IPS DF 4.7 (cell line): ENCODE results near the gene SCD5.

ENCODE experiments used
- DNase-seq: peaks from one replicate; pipeline ENCODE4 v3.0.0-alpha.2; 2013; ENCODE audit warnings: low spot score; ENCODE audit errors: extremely low read depth

Gene SCD5

GRCh38 chr4:82694046-82694445 lies 104.5 kb downstream of the SCD5 start:
- no peak for DNase-seq

- DNase-seq, result no peak
Observed at GRCh38 chr4:82692101-82692780, 106.4 kb downstream of the SCD5 start.

GRCh38 chr4:82691431-82691830 lies 107.2 kb downstream of the SCD5 start:
- DNase-seq, result no peak

GRCh38 chr4:82688091-82688795 lies 110.4 kb downstream of the SCD5 start:
- DNase-seq, result no peak

- no peak for DNase-seq
Observed at GRCh38 chr4:82687531-82687930, 111.1 kb downstream of the SCD5 start.

- DNase-seq, result no peak
Observed at GRCh38 chr4:82681754-82682153, 116.8 kb downstream of the SCD5 start.

GRCh38 chr4:82680834-82681233 lies 117.8 kb downstream of the SCD5 start:
- DNase-seq, result no peak

- no peak for DNase-seq
Observed at GRCh38 chr4:82679531-82679930, 119.1 kb downstream of the SCD5 start.

GRCh38 chr4:82678051-82678450 lies 120.5 kb downstream of the SCD5 start:
- DNase-seq, result no peak

- DNase-seq, result no peak
Observed at GRCh38 chr4:82677327-82677726, 121.3 kb downstream of the SCD5 start.

- no peak for DNase-seq
Observed at GRCh38 chr4:82667761-82668480, 130.7 kb downstream of the SCD5 start.

- no peak for DNase-seq
Observed at GRCh38 chr4:82666970-82667665, 131.5 kb downstream of the SCD5 start.

- no peak for DNase-seq
Observed at GRCh38 chr4:82661181-82661992, 137.2 kb downstream of the SCD5 start.

- DNase-seq, result no peak
Observed at GRCh38 chr4:82652062-82652461, 146.5 kb downstream of the SCD5 start.

GRCh38 chr4:82650868-82651267 lies 147.7 kb downstream of the SCD5 start:
- no peak for DNase-seq

- no peak for DNase-seq
Observed at GRCh38 chr4:82648356-82648755, 150.2 kb downstream of the SCD5 start.

GRCh38 chr4:82645936-82646565 lies 152.5 kb downstream of the SCD5 start:
- no peak for DNase-seq

GRCh38 chr4:82644734-82645126 lies 153.9 kb downstream of the SCD5 start:
- DNase-seq, result no peak

- no peak for DNase-seq
Observed at GRCh38 chr4:82643994-82644733, 154.4 kb downstream of the SCD5 start.

GRCh38 chr4:82642331-82642730 lies 156.3 kb downstream of the SCD5 start:
- no peak for DNase-seq
